HG02588 (cell line): Measurements from ENCODE around the gene RNF144A.

ENCODE experiments used
- ATAC-seq: cut with Tn5 transposase; IDR thresholded peaks from one replicate; pipeline ENCODE4 v1.9.1; 2021; ENCODE audit warnings: mild to moderate bottlenecking, moderate library complexity; ENCODE audit not compliant: unreplicated experiment

Gene RNF144A

DNA sequence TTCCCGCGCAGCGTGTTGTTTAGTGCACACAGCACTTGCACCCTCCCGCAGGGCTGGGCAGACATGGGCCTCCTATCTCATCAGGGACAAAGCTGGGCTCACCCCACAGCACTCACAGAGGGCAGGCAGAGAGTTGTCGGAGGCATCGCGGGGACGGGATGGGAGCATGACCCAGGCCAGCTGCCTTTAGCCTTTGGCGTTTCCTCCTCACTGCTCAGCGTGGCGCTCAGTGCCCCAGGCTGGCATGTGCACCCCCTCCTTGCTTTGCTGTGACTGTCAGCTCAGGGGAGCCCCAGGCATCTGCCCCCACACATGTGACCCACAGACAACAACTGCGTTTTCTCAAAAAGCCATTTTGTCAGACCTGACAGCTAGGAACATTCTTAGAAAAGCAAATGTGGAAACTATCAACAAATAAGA is 101.1 kb downstream of the RNF144A start:
- ATAC-seq = no peak

GRCh38 chr2:7018767-7019166 is 101.6 kb downstream of the RNF144A start:
- no peak for ATAC-seq

GRCh38 chr2:7019191-7019590 is 102.0 kb downstream of the RNF144A start:
- ATAC-seq = no peak

DNA sequence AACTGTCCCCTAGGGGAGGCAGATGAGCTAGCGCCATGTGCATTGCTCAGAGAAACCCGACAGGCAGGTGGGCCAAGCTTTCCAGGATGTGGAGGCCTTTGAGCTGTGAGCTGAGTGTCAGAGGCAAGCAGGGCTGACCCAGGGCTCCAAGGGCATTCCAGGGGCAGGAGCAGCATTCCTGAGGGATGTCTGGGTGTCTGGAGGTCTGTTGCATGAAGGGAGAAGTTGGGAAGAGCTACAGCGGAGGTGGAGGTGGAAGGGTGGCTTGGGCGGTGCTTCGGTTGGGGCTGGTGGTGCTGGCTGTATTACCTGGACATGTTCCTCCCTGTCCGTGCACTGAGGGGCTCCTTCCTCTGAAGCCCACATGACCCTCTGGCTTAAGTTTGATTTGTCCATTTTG is 102.8 kb downstream of the RNF144A start:
- no peak for ATAC-seq

- no peak for ATAC-seq
Measured at GRCh38 chr2:7020468-7020867, 103.3 kb downstream of the RNF144A start.

DNA sequence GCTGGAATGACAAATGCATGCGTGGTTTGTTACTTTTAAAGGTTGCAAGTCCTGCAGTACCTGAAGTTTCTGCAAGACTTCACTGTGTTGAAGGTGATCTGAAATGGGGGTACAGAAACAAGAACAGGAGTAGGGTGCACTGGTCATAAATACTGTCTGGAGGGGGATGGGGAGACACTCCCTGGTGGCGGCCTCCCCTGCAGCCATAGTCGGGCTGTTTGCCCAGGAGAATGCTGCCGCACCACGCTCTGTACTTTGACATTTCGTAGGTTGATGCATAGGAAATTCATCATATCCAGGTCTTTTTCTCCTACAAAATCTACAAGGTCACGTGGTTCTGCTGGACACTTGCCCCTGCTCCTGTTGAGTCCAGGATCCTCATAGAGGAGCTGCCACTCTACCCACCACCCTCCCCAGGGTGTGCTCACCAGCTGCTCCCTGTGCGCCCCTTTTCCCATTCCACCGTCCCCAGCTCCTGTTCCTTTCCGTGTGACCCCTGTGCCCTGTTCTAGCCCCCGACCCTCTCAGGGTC is 103.8 kb downstream of the RNF144A start:
- ATAC-seq = no peak

DNA sequence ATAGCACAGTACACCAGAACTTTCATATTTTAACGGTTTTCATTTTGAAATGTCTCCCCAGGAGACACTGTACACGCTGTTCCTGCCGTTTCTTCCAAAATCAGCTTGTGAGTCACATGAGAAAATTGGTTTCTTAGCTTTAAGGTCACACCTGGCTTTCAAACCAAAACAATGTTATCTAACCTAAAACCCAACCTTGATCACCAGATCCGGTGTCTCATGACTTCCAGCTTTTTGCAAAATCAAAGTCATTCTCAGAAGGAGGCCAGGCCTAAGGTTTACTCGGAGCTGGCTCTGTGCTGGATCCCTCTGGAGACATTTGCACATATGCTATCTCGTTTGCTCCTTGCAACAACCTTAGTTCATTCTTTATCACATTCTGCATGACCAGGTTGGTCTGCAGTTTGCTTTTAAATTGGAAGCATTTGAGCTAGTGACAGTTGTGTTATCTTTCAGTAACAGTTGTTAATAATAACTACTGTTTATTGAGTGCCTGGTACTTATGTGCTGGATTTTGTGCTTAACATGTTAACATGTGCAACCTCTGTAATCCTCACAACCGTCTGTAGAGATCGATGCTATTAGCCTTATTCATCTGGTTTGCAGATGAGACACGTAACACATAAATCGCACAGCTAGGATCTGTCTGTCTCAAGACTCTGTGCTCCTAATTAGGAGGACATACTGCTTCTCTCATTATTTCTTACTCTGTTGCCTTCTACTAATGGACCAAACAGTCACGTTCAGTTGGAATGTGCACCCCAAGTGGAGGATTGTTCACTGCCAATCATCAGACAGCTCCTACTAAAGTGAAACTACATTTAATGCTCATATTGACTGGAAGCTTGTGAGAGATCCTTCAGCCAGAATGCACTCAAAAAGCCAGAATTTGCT is 105.5 kb downstream of the RNF144A start:
- no peak for ATAC-seq

GRCh38 chr2:7023542-7023941 is 106.3 kb downstream of the RNF144A start:
- no peak for ATAC-seq

DNA sequence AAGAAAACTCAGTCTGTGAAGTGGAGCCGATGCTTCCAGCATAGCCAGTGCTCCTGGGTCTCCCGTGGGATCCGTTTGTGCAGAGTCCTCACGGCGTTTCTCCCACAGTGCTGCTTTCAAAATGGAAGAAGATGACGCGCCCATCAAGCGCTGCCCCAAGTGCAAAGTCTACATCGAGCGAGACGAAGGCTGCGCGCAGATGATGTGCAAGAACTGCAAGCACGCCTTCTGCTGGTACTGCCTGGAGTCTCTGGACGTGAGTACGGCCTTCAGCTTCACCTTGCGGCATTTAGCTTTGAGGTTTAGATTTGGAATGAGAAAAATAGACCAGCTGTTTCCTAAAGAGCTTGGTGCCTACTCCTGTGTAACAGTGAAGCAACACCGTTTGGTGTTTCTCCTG is 107.0 kb downstream of the RNF144A start:
- no peak for ATAC-seq

DNA sequence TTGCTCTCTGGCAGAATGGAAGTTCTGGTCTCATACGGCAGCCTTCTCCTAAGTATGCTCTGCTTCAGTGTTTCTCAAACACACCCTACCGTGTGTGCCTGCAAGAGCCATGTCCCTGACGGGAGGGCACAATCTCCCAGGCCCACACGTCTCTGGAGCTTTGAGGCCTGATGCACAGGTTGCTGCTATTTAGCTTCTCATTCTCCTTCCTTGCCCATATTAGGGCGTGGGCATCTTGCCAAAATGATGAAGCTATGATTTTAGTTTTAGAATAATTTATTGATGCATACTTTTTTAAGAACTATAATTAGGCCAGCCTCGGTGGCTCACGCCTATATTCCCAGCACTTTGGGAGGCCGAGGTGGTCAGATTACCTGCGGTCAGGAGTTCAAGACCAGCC is 107.9 kb downstream of the RNF144A start:
- no peak for ATAC-seq

GRCh38 chr2:7026742-7027141 is 109.5 kb downstream of the RNF144A start:
- ATAC-seq = no peak

DNA sequence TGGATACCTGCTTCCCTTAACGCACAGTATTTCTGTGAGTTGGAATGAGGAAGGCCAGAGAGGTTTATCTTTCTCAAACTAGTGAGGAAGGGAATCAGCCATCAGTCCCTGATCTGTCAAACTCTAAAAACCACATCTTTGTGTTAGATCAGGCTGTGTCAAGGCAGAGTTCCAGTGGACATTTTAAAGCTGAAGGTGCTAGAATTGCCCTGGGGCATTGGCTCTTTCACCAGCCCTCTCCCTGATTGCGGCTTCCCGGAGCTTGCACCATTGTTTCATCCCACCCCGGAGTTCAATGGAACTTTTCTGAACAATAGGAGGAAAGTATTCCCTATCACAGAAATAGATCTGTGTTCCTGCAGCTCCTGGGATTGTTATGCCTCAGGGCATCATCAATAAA is 110.2 kb downstream of the RNF144A start:
- ATAC-seq = no peak

GRCh38 chr2:7027956-7028655 is 110.9 kb downstream of the RNF144A start:
- ATAC-seq = no peak

DNA sequence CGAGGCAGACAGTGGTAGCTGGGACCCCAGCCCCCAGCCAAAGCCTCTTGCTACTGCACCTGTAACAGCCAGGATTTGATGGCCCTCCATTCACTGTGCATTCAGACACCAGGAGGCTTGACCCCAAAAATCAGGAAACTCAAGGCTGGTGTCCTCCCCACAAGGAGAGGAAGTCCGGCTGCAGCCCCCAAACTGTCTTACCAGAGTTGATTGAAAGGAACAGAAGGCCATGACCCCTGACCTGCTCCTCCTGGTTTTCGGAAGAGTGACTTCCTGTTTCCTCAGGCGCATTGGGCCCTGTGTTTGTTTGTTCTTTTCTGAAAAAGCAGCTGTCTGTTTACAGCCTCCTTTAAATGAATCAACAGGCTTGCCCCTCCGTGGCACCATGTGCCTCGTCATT is 111.6 kb downstream of the RNF144A start:
- no peak for ATAC-seq

DNA sequence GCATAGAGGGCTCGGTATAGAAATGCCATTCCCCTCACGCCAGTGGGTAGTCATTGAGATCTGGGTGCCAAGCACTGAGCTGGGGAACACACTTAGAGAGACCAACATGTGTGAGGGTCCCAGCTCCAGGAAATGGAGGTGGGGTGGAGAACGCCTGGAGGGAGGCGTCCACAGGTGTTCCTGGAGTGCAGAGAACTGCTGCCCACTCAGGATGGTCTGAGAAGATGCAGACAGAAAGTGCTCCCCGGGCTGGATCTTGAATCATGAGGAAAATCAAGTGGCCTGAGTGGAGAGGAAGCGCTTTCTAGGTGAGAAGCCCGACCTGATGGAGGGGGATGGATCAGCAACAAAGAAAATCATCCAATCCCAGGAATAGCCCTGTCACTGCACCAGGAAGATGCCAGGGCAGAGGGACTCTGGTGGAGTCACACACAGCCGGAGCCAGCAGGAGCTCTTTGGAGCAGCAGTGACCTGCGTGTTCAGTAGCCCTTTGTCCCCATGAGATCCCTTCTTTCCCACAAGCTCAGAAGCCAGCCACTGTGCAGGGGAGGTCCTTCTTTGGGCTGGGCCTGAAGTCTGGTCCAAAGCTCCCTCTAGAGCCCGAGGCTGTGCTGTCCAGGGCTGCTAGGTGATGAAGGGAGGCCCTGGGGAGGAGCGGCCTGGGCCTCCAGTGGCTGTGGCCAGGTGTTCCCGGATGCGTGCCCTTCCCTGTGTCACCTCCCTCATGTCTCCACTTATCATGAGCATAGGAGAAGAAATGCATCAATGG is 112.3 kb downstream of the RNF144A start:
- ATAC-seq = no peak

GRCh38 chr2:7030810-7031209 is 113.6 kb downstream of the RNF144A start:
- no peak for ATAC-seq

- no peak for ATAC-seq
Measured at GRCh38 chr2:7031547-7032245, 114.5 kb downstream of the RNF144A start.

- ATAC-seq = no peak
Measured at GRCh38 chr2:7032371-7032770, 115.2 kb downstream of the RNF144A start.

GRCh38 chr2:7033136-7033960 is 116.1 kb downstream of the RNF144A start:
- ATAC-seq = no peak

DNA sequence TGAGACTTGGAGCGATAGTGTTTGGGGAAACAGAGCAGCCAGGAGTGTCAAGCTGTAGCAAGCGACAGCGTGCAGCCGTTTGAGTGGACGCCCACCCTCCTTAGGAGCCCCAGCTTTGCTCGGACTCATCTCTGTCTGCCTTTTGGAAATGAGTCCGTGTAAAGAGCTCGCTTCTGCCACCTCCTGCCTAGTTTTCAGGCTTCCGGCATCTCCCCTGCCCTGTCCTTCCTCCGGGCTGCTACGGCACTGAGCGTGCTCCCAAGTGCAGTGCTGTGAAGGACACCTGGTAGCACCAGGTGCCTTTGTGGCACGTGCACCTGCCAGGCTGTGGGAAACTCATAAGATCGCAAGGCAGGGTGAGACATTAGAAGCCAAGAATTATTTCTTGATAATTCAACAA is 117.1 kb downstream of the RNF144A start:
- no peak for ATAC-seq
